HepG2 (cell line): ENCODE results near the gene RAB24. TPM values are rescaled to one million over a fixed set of nuclear protein-coding genes. Genes with fewer than 3 reads are reported as not detected.

ENCODE experiments used
- polyA plus RNA-seq, 8 experiments: library from polyadenylated mRNA; depleted of rRNA in 3 of 8; stranded (reverse) in 7 of 8; unstranded in 1 of 8; fragments of >200 nt; fragmentation: Illumina TruSeq in 4 of 8; extraction: Trizol in 4 of 8; gene quantifications; 2 replicates each; pipeline versions ENCODE4 v1.2.1 to v1.2.3, GENCODE V29; 2011 to 2016; ENCODE audit warnings: low read depth in 4 of 8, missing spikeins in 1 of 8, mixed read lengths in 1 of 8; ENCODE audit not compliant: insufficient read depth in 1 of 8
- total RNA-seq, 5 experiments: library from RNA; depleted of rRNA; stranded (reverse); fragments of >200 nt; fragmentation: Illumina TruSeq; extraction: Trizol; gene quantifications; 2 replicates each; pipeline ENCODE4 v1.2.3, GENCODE V29; 2016; ENCODE audit warnings: low read depth in 1 of 5
- TF ChIP-seq, protein P1 (sequence below): sonication (generic); formaldehyde crosslinking; IDR thresholded peaks from 2 replicates; pipeline ENCODE4 v1.4.0; 2020; ENCODE audit warnings: mild to moderate bottlenecking, missing genetic modification reagents, borderline replicate concordance
- TF ChIP-seq, protein P2 (sequence below), 2 experiments: sonication (generic) in 1 of 2; formaldehyde crosslinking in 1 of 2; IDR thresholded peaks; 2 replicates each; pipeline versions ENCODE4 v1.5.1 to v1.6.1; 2011 to 2020; ENCODE audit warnings: borderline replicate concordance in 1 of 2, low read depth in 1 of 2, low read length in 1 of 2, mild to moderate bottlenecking in 1 of 2, missing genetic modification reagents in 1 of 2, moderate library complexity in 1 of 2

RAB24 gene
- total and polyA plus RNA-seq, 2 of the 13 experiments (the other 11 are each of a cell fraction or from before 2014, with no cell fraction given) = 22.9 to 63.7 TPM

DNA sequence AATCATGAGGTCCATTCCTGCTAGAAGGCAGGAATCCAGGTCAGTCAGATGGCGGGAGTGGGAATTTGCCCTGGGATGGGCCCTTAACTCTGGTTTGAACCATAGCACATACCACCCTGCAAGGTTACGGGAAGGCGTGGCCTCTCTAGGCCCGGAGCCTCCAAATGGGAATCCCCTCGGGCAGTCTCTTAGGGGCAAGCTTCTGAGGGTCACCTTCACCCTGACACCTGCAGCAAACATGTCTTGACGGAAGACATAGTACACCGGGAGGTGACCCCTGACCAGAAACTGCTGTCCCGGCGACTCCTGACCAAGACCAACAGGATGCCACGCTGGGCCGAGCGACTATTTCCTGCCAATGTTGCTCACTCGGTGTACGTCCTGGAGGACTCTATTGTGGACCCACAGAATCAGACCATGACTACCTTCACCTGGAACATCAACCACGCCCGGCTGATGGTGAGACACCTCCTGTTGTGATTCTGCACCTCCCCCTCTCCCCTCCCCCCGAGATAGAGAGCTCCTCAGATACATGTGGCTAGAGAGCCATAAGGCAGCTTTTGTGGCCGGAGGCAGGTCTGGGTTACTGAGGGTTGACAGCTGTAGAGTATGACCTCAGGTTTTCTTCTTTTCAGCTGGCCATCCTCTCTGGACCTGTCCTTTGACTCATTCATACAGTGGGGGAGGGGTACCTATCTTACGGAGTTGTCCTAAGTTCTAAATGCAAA lies 1.0 kb upstream of the RAB24 start (continued):
- TF ChIP-seq, protein P1, sequence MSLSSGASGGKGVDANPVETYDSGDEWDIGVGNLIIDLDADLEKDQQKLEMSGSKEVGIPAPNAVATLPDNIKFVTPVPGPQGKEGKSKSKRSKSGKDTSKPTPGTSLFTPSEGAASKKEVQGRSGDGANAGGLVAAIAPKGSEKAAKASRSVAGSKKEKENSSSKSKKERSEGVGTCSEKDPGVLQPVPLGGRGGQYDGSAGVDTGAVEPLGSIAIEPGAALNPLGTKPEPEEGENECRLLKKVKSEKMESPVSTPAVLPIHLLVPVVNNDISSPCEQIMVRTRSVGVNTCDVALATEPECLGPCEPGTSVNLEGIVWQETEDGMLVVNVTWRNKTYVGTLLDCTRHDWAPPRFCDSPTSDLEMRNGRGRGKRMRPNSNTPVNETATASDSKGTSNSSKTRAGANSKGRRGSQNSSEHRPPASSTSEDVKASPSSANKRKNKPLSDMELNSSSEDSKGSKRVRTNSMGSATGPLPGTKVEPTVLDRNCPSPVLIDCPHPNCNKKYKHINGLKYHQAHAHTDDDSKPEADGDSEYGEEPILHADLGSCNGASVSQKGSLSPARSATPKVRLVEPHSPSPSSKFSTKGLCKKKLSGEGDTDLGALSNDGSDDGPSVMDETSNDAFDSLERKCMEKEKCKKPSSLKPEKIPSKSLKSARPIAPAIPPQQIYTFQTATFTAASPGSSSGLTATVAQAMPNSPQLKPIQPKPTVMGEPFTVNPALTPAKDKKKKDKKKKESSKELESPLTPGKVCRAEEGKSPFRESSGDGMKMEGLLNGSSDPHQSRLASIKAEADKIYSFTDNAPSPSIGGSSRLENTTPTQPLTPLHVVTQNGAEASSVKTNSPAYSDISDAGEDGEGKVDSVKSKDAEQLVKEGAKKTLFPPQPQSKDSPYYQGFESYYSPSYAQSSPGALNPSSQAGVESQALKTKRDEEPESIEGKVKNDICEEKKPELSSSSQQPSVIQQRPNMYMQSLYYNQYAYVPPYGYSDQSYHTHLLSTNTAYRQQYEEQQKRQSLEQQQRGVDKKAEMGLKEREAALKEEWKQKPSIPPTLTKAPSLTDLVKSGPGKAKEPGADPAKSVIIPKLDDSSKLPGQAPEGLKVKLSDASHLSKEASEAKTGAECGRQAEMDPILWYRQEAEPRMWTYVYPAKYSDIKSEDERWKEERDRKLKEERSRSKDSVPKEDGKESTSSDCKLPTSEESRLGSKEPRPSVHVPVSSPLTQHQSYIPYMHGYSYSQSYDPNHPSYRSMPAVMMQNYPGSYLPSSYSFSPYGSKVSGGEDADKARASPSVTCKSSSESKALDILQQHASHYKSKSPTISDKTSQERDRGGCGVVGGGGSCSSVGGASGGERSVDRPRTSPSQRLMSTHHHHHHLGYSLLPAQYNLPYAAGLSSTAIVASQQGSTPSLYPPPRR (CRISPR knock-in tag) = no peak
- TF ChIP-seq, protein P2, sequence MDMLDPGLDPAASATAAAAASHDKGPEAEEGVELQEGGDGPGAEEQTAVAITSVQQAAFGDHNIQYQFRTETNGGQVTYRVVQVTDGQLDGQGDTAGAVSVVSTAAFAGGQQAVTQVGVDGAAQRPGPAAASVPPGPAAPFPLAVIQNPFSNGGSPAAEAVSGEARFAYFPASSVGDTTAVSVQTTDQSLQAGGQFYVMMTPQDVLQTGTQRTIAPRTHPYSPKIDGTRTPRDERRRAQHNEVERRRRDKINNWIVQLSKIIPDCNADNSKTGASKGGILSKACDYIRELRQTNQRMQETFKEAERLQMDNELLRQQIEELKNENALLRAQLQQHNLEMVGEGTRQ (IDR thresholded peaks at IDR 0.05; ENCODE audit: low read depth, low read length) = no peak
- TF ChIP-seq, protein P2 (CRISPR knock-in tag; IDR thresholded peaks at IDR 0.05; ENCODE audit: borderline replicate concordance) = no peak; the same call in 1 of the 2 replicates
- TF ChIP-seq, all 625 proteins: peak for 23
